ENCODE data around the gene NOTCH2. TPM values are rescaled to one million over a fixed set of nuclear protein-coding genes. Genes with fewer than 3 reads are reported as not detected.
"Not testable (repeated sequence)": the region's sequence is repeated elsewhere in the genome, so short reads cannot be mapped to it uniquely, and the experiment has no call there.

Gene NOTCH2
- total RNA-seq, 1 donor from 2014 or later, result 84.2 TPM

GRCh38 chr1:120098986-120099759 is 29.7 kb upstream of the NOTCH2 start:
- H3K4me3 Mint-ChIP-seq; H3K4me1 Mint-ChIP-seq; DNase-seq (ENCODE audit: low read depth, low spot score); H3K36me3 Mint-ChIP-seq (ENCODE audit: low read depth); H3K27ac Mint-ChIP-seq (ENCODE audit: unreplicated experiment); H3K9me3 Mint-ChIP-seq; H3K27me3 Mint-ChIP-seq (ENCODE audit: low read depth): not testable (repeated sequence)

- not testable (repeated sequence) for DNase-seq (ENCODE audit: low read depth, low spot score); H3K4me1 Mint-ChIP-seq; H3K9me3 Mint-ChIP-seq; H3K27me3 Mint-ChIP-seq (ENCODE audit: low read depth); H3K36me3 Mint-ChIP-seq (ENCODE audit: low read depth); H3K4me3 Mint-ChIP-seq; H3K27ac Mint-ChIP-seq (ENCODE audit: unreplicated experiment)
These were observed 27.6 kb upstream of the NOTCH2 start for GRCh38 chr1:120096981-120097545.

- not testable (repeated sequence) for DNase-seq (ENCODE audit: low read depth, low spot score); H3K27ac Mint-ChIP-seq (ENCODE audit: unreplicated experiment); H3K4me3 Mint-ChIP-seq; H3K27me3 Mint-ChIP-seq (ENCODE audit: low read depth); H3K9me3 Mint-ChIP-seq; H3K4me1 Mint-ChIP-seq; H3K36me3 Mint-ChIP-seq (ENCODE audit: low read depth)
These were observed 24.2 kb upstream of the NOTCH2 start for GRCh38 chr1:120093548-120094181.

- not testable (repeated sequence) for H3K4me3 Mint-ChIP-seq; H3K27me3 Mint-ChIP-seq (ENCODE audit: low read depth); H3K36me3 Mint-ChIP-seq (ENCODE audit: low read depth); DNase-seq (ENCODE audit: low read depth, low spot score); H3K9me3 Mint-ChIP-seq; H3K27ac Mint-ChIP-seq (ENCODE audit: unreplicated experiment); H3K4me1 Mint-ChIP-seq
These were observed 23.1 kb upstream of the NOTCH2 start for GRCh38 chr1:120092232-120093218.

- H3K4me3 Mint-ChIP-seq; H3K4me1 Mint-ChIP-seq; DNase-seq (ENCODE audit: low read depth, low spot score); H3K9me3 Mint-ChIP-seq; H3K36me3 Mint-ChIP-seq (ENCODE audit: low read depth); H3K27me3 Mint-ChIP-seq (ENCODE audit: low read depth); H3K27ac Mint-ChIP-seq (ENCODE audit: unreplicated experiment): not testable (repeated sequence)
These were observed 21.4 kb upstream of the NOTCH2 start for GRCh38 chr1:120090830-120091229.

GRCh38 chr1:120087959-120088358 is 18.5 kb upstream of the NOTCH2 start:
- not testable (repeated sequence) for H3K9me3 Mint-ChIP-seq; H3K4me1 Mint-ChIP-seq; DNase-seq (ENCODE audit: low read depth, low spot score); H3K4me3 Mint-ChIP-seq; H3K27ac Mint-ChIP-seq (ENCODE audit: unreplicated experiment); H3K36me3 Mint-ChIP-seq (ENCODE audit: low read depth); H3K27me3 Mint-ChIP-seq (ENCODE audit: low read depth)

GRCh38 chr1:120069920-120070214 is 405 bp upstream of the NOTCH2 start:
- H3K27me3 Mint-ChIP-seq (ENCODE audit: low read depth); H3K4me3 Mint-ChIP-seq; H3K27ac Mint-ChIP-seq (ENCODE audit: unreplicated experiment); H3K36me3 Mint-ChIP-seq (ENCODE audit: low read depth); DNase-seq (ENCODE audit: low read depth, low spot score); H3K4me1 Mint-ChIP-seq; H3K9me3 Mint-ChIP-seq: not testable (repeated sequence)

- H3K9me3 Mint-ChIP-seq; H3K36me3 Mint-ChIP-seq (ENCODE audit: low read depth); H3K4me1 Mint-ChIP-seq; DNase-seq (ENCODE audit: low read depth, low spot score); H3K27me3 Mint-ChIP-seq (ENCODE audit: low read depth); H3K27ac Mint-ChIP-seq (ENCODE audit: unreplicated experiment): not testable (repeated sequence)
- H3K4me3 Mint-ChIP-seq, result peak overlapping the region; percentile 41
These were observed 787 bp downstream of the NOTCH2 start for GRCh38 chr1:120068683-120069066.

- not testable (repeated sequence) for H3K36me3 Mint-ChIP-seq (ENCODE audit: low read depth); H3K4me1 Mint-ChIP-seq; H3K27me3 Mint-ChIP-seq (ENCODE audit: low read depth); DNase-seq (ENCODE audit: low read depth, low spot score); H3K4me3 Mint-ChIP-seq; H3K27ac Mint-ChIP-seq (ENCODE audit: unreplicated experiment); H3K9me3 Mint-ChIP-seq
These were observed 21.3 kb downstream of the NOTCH2 start for GRCh38 chr1:120048208-120048607.

- DNase-seq (ENCODE audit: low read depth, low spot score); H3K27ac Mint-ChIP-seq (ENCODE audit: unreplicated experiment); H3K4me3 Mint-ChIP-seq; H3K9me3 Mint-ChIP-seq; H3K27me3 Mint-ChIP-seq (ENCODE audit: low read depth); H3K36me3 Mint-ChIP-seq (ENCODE audit: low read depth); H3K4me1 Mint-ChIP-seq: not testable (repeated sequence)
These were observed 27.7 kb downstream of the NOTCH2 start for GRCh38 chr1:120041771-120042170.

- not testable (repeated sequence) for H3K4me3 Mint-ChIP-seq; DNase-seq (ENCODE audit: low read depth, low spot score); H3K4me1 Mint-ChIP-seq; H3K9me3 Mint-ChIP-seq; H3K27ac Mint-ChIP-seq (ENCODE audit: unreplicated experiment); H3K27me3 Mint-ChIP-seq (ENCODE audit: low read depth); H3K36me3 Mint-ChIP-seq (ENCODE audit: low read depth)
These were observed 37.2 kb downstream of the NOTCH2 start for GRCh38 chr1:120032253-120032652.

- H3K36me3 Mint-ChIP-seq (ENCODE audit: low read depth); H3K9me3 Mint-ChIP-seq; H3K27ac Mint-ChIP-seq (ENCODE audit: unreplicated experiment); H3K4me1 Mint-ChIP-seq; DNase-seq (ENCODE audit: low read depth, low spot score); H3K27me3 Mint-ChIP-seq (ENCODE audit: low read depth); H3K4me3 Mint-ChIP-seq: not testable (repeated sequence)
These were observed 45.7 kb downstream of the NOTCH2 start for GRCh38 chr1:120023791-120024190.

GRCh38 chr1:120014978-120015377 is 54.5 kb downstream of the NOTCH2 start:
- not testable (repeated sequence) for H3K4me1 Mint-ChIP-seq; H3K27ac Mint-ChIP-seq (ENCODE audit: unreplicated experiment); H3K27me3 Mint-ChIP-seq (ENCODE audit: low read depth); DNase-seq (ENCODE audit: low read depth, low spot score); H3K9me3 Mint-ChIP-seq; H3K4me3 Mint-ChIP-seq; H3K36me3 Mint-ChIP-seq (ENCODE audit: low read depth)

All from neural crest cell (in vitro differentiated cells).